D721Med (cell line): Measurements from ENCODE around the gene PRDM10.

ENCODE experiments used
- DNase-seq: peaks from one replicate; pipeline ENCODE4 v3.0.0; 2011; ENCODE audit warnings: low spot score; ENCODE audit not compliant: insufficient read length
- FAIRE-seq: peaks from 2 replicates; lab custom pipeline; 2011; peaks lifted over from hg19 to GRCh38; lab: Jason Lieb, UNC
- CTCF ChIP-seq: IDR thresholded peaks from 2 replicates; pipeline ENCODE4 v1.5.1; 2012; ENCODE audit warnings: mild to moderate bottlenecking, control low read depth; ENCODE audit not compliant: insufficient read depth; ENCODE audit errors: missing control alignments

Gene PRDM10

GRCh38 chr11:129946965-129947364 lies 55.7 kb downstream of the PRDM10 start:
- no peak for TF ChIP-seq CTCF
- FAIRE-seq (no peak), DNase-seq (no peak)

- DNase-seq = no peak
- no peak for FAIRE-seq
- TF ChIP-seq CTCF = no peak
These were observed 56.4 kb downstream of the PRDM10 start for GRCh38 chr11:129946256-129946655.

- FAIRE-seq (no peak), DNase-seq (no peak)
- no peak for TF ChIP-seq CTCF
These were observed 57.3 kb downstream of the PRDM10 start for GRCh38 chr11:129945373-129945772.

- TF ChIP-seq CTCF = no peak
- FAIRE-seq (no peak), DNase-seq (no peak)
These were observed 57.9 kb downstream of the PRDM10 start for GRCh38 chr11:129944696-129945095.

GRCh38 chr11:129943036-129943435 lies 59.6 kb downstream of the PRDM10 start:
- FAIRE-seq (no peak), DNase-seq (no peak)
- no peak for TF ChIP-seq CTCF

GRCh38 chr11:129939510-129939909 lies 63.1 kb downstream of the PRDM10 start:
- FAIRE-seq (no peak), DNase-seq (no peak)
- TF ChIP-seq CTCF = no peak

- DNase-seq = no peak
- no peak for FAIRE-seq
- TF ChIP-seq CTCF = no peak
These were observed 63.9 kb downstream of the PRDM10 start for GRCh38 chr11:129938764-129939163.
